ENCODE results near the gene ZP2.

DNA sequence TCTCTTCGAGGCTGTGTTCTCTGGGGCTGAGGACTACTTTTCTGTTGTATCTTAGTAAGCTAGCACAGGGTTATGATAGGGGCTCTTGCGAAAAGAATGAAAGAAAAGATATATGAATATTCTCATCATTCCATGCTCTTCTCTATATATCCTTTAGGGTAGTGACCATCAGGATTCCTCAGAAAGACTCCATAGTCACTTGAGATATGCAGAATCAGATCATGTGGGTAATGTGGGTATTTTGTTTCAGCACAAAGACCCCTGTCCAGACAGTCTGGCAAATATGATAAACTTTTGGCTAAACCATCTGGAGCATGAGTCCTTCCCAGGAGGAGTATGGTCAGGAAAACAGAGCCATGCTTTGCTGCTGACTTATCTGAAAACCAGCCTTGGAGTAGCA, 45.3 kb upstream of the ZP2 start:
- no peak for TF ChIP-seq LEF1 (IDR thresholded peaks at IDR 0.05)
- no peak for TF ChIP-seq BCL6 (CRISPR knock-in tag; IDR thresholded peaks at IDR 0.05)
